PC-3 (cell line): ENCODE measurements around the gene SCAPER. TPM values are rescaled to one million over a fixed set of nuclear protein-coding genes. Genes with fewer than 3 reads are reported as not detected.

Source experiments
- ATAC-seq: fragments of 200-7000 bp; cut with Tn5 transposase; 2 replicates; pipeline ENCODE4 v1.9.1; 2020; ENCODE audit warnings: mild to moderate bottlenecking, moderate library complexity
- BruUV-seq: library from RNA; stranded (reverse); fragments of 400-500 nt; replicated peaks from 2 replicates; lab custom pipeline; 2021; lab: Mats Ljungman, UMichigan
- CTCF ChIA-PET: fragments of 300-600 bp; sonication (Branson Sonifier 250); formaldehyde crosslinking; loops from one replicate; lab custom pipeline; 2022; ENCODE audit warnings: antibody characterized with exemption; lab: Charles Lee
- POLR2A ChIA-PET: fragments of 300-600 bp; sonication (Branson Sonifier 250); formaldehyde crosslinking; loops from one replicate; lab custom pipeline; 2022; ENCODE audit warnings: antibody characterized with exemption; ENCODE audit not compliant: unreplicated experiment; lab: Charles Lee
- DNase-seq: peaks from one replicate; pipeline ENCODE4 v3.0.0-alpha.2; 2015
- H2AFZ ChIP-seq: fragments of 300-600 bp; sonication (generic); 2 replicates; pipeline ENCODE4 v1.6.0; 2016; ENCODE audit warnings: antibody characterized with exemption, low read length
- H3F3A ChIP-seq: fragments of 300-600 bp; sonication (generic); one replicate; pipeline ENCODE4 v1.6.0; 2017; ENCODE audit warnings: antibody characterized with exemption, low read length, control low read depth, mild to moderate bottlenecking; ENCODE audit not compliant: unreplicated experiment
- H3K27ac ChIP-seq: fragments of 300-600 bp; sonication (generic); 2 replicates; pipeline ENCODE4 v1.5.1; 2016; ENCODE audit warnings: mild to moderate bottlenecking, low read length
- H3K27me3 ChIP-seq: fragments of 300-600 bp; sonication (generic); 2 replicates; pipeline ENCODE4 v1.6.1; 2016; ENCODE audit warnings: low read length, mixed read lengths
- H3K36me3 ChIP-seq: fragments of 300-600 bp; sonication (generic); 2 replicates; pipeline ENCODE4 v1.6.1; 2016; ENCODE audit warnings: low read depth, mixed run types, low read length, mixed read lengths
- H3K4me1 ChIP-seq: fragments of 300-600 bp; sonication (generic); 2 replicates; pipeline ENCODE4 v1.5.1; 2016; ENCODE audit warnings: low read length; ENCODE audit not compliant: insufficient read depth
- H3K4me2 ChIP-seq: fragments of 300-600 bp; sonication (generic); 2 replicates; pipeline ENCODE4 v1.6.0; 2016; ENCODE audit warnings: low read length
- H3K4me3 ChIP-seq: fragments of 300-600 bp; sonication (generic); 2 replicates; pipeline ENCODE4 v1.5.1; 2016; ENCODE audit warnings: mild to moderate bottlenecking, low read length, mixed read lengths
- H3K79me2 ChIP-seq: fragments of 300-600 bp; sonication (generic); 2 replicates; pipeline ENCODE4 v1.6.1; 2017; ENCODE audit warnings: low read length, mixed read lengths
- H3K9ac ChIP-seq: fragments of 300-600 bp; sonication (generic); 2 replicates; pipeline ENCODE4 v1.6.0; 2016; ENCODE audit warnings: mild to moderate bottlenecking, low read length
- H3K9me2 ChIP-seq: fragments of 300-600 bp; sonication (generic); replicated peaks from 2 replicates; pipeline ENCODE4 v1.6.1; 2016; ENCODE audit warnings: mixed run types, low read length, mixed read lengths
- H3K9me3 ChIP-seq: fragments of 300-600 bp; sonication (generic); 2 replicates; pipeline ENCODE4 v1.6.1; 2016; ENCODE audit warnings: low read length, mixed read lengths
- H4K20me1 ChIP-seq: fragments of 300-600 bp; sonication (generic); 2 replicates; pipeline ENCODE4 v1.6.1; 2016; ENCODE audit warnings: low read length, mixed read lengths
- CTCF ChIP-seq: fragments of 300-600 bp; sonication (generic); conservative IDR thresholded peaks from 2 replicates; pipeline ENCODE4 v1.5.1; 2017; ENCODE audit warnings: antibody characterized with exemption, low read depth, mild to moderate bottlenecking, low read length
- EZH2 ChIP-seq: fragments of 300-600 bp; sonication (generic); IDR thresholded peaks from one replicate; pipeline ENCODE4 v1.6.1; 2017; ENCODE audit warnings: antibody characterized with exemption, mild to moderate bottlenecking, low read length; ENCODE audit not compliant: unreplicated experiment
- EZH2phosphoT487 ChIP-seq: fragments of 300-600 bp; sonication (generic); IDR thresholded peaks from 2 replicates; pipeline ENCODE4 v1.6.1; 2018; ENCODE audit warnings: mild to moderate bottlenecking, antibody characterized with exemption, low read length, borderline replicate concordance
- intact Hi-C: fragments of 100-400 bp; cut with micrococcal nuclease; formaldehyde crosslinking; loops from 2 replicates; pipeline ENCODE4 v1.9.0; 2023
- total RNA-seq: library from RNA; depleted of rRNA; stranded (reverse); fragments of >200 nt; gene quantifications from 2 replicates; pipeline ENCODE4 v1.2.3, GENCODE V29; 2014

Gene SCAPER
- total RNA-seq, 1 experiment from 2014 or later = 6.0 TPM

GRCh38 chr15:76345880-76346668, 559.1 kb downstream of the SCAPER start:
- peak overlapping the region; percentile 47 for H3K27ac ChIP-seq
- peaks cover 33% of the 10 kb centered on the region for H3K4me1 ChIP-seq
- H4K20me1 ChIP-seq = no peaks in the 10 kb centered on the region
- peak; percentile 50 for DNase-seq
- no peaks in the 10 kb centered on the region for H3K9me3 ChIP-seq
- peak overlapping the region; percentile 96 for H2AFZ ChIP-seq
- no peaks in the 10 kb centered on the region for H3K27me3 ChIP-seq
- H3F3A ChIP-seq = no peaks in the 10 kb centered on the region
- CTCF ChIA-PET = interaction anchor here (0.7 to 0.9 kb wide), 4 partner anchors 10 to 205 kb away, joined by 3 to 6 read pairs (median 3); partner anchors contain the start of gene ISL2
- intact Hi-C loops = loop anchor here (5.0 kb wide), 1 partner anchor 41 kb away; no protein-coding TSS in a partner anchor
- peak; percentile 58 for ATAC-seq
- BruUV-seq = TSS peak; percentile 73
- no peaks in the 10 kb centered on the region for H3K9me2 ChIP-seq
- peak overlapping the region; percentile 85 for H3K9ac ChIP-seq
- POLR2A ChIA-PET = interaction anchor here (0.5 to 0.7 kb wide), 3 partner anchors 9 to 526 kb away, joined by 3 to 8 read pairs (median 3); partner anchors contain the start of gene ISL2
- H3K79me2 ChIP-seq = 0 out of 2 replicates have a peak, but pooled peaks cover 4% of the 10 kb centered on the region
- TF ChIP-seq EZH2 (no peak), EZH2phosphoT487 (no peak), CTCF (no peak)
- no peaks in the 10 kb centered on the region for H3K36me3 ChIP-seq
- peak overlapping the region; percentile 99 for H3K4me2 ChIP-seq
- peak overlapping the region; percentile 87 for H3K4me3 ChIP-seq

GRCh38 chr15:76345583-76345879, 559.6 kb downstream of the SCAPER start:
- intact Hi-C loops = loop anchor here (5.0 kb wide), 1 partner anchor 42 kb away; no protein-coding TSS in a partner anchor
- ChIA-PET CTCF (interaction anchor here (0.7 to 0.9 kb wide), 3 partner anchors 9 to 205 kb away, joined by 3 to 6 read pairs (median 3); partner anchors contain the start of gene ISL2), POLR2A (interaction anchor here (0.5 to 0.7 kb wide), 3 partner anchors 9 to 527 kb away, joined by 3 to 8 read pairs (median 3); partner anchors contain the start of gene ISL2)
- Histone ChIP-seq H3K4me2 (peak overlapping the region; percentile 99), H3K27me3 (no peaks in the 10 kb centered on the region), H3K27ac (no peak overlapping the region), H3K9me3 (no peaks in the 10 kb centered on the region), H3F3A (no peaks in the 10 kb centered on the region), H2AFZ (peak overlapping the region; percentile 96), H3K36me3 (no peaks in the 10 kb centered on the region), H3K79me2 (0 out of 2 replicates have a peak, but pooled peaks cover 4% of the 10 kb centered on the region), H3K9me2 (no peaks in the 10 kb centered on the region), H3K4me3 (peak overlapping the region; percentile 87), H3K4me1 (peaks cover 32% of the 10 kb centered on the region), H4K20me1 (no peaks in the 10 kb centered on the region), H3K9ac (peak overlapping the region; percentile 85; the same call in 1 of the 2 replicates)
- DNase-seq = no peak
- ATAC-seq = no peak; the same call in 1 of the 2 replicates
- no TSS peak for BruUV-seq
- TF ChIP-seq EZH2phosphoT487 (no peak), EZH2 (no peak), CTCF (no peak)
